GM12892 (cell line): ENCODE measurements around the gene SF3B2.
A peak's percentile ranks its signal among the peaks of the same experiment; 100 is the strongest.
"Not testable (repeated sequence)": the region's sequence is repeated elsewhere in the genome, so short reads cannot be mapped to it uniquely, and the experiment has no call there.

Source experiments
- DNase-seq: peaks from one replicate; pipeline ENCODE4 v3.0.0; 2011; ENCODE audit not compliant: insufficient read length
- FAIRE-seq: peaks from 2 replicates; lab custom pipeline; 2011; peaks lifted over from hg19 to GRCh38; lab: Jason Lieb, UNC
- POLR2A ChIP-seq: IDR thresholded peaks from 2 replicates; pipeline ENCODE4 v1.6.1; 2011; ENCODE audit warnings: low read depth, low read length, control low read depth
- POLR2AphosphoS5 ChIP-seq: IDR thresholded peaks from 2 replicates; pipeline ENCODE4 v1.6.1; 2011; ENCODE audit warnings: low read depth, low read length, control low read depth
- TAF1 ChIP-seq: IDR thresholded peaks from 2 replicates; pipeline ENCODE4 v1.6.1; 2011; ENCODE audit warnings: low read depth, mild to moderate bottlenecking, control low read depth, low read length, borderline replicate concordance

The SF3B2 gene

GRCh38 chr11:66111158-66111557 lies 59.0 kb downstream of the SF3B2 start:
- no peak for DNase-seq

GRCh38 chr11:66112041-66112491 lies 59.9 kb downstream of the SF3B2 start:
- peak; percentile 81 for FAIRE-seq
- DNase-seq = no peak
- TF ChIP-seq POLR2AphosphoS5 = no peak
- TF ChIP-seq POLR2A = no peak
- no peak for TF ChIP-seq TAF1

More at GRCh38 chr11:66111158-66111557, 59.0 kb downstream of the SF3B2 start:
- TF ChIP-seq POLR2A = no peak
- TF ChIP-seq POLR2AphosphoS5 = no peak
- FAIRE-seq = peak; percentile 51

DNA sequence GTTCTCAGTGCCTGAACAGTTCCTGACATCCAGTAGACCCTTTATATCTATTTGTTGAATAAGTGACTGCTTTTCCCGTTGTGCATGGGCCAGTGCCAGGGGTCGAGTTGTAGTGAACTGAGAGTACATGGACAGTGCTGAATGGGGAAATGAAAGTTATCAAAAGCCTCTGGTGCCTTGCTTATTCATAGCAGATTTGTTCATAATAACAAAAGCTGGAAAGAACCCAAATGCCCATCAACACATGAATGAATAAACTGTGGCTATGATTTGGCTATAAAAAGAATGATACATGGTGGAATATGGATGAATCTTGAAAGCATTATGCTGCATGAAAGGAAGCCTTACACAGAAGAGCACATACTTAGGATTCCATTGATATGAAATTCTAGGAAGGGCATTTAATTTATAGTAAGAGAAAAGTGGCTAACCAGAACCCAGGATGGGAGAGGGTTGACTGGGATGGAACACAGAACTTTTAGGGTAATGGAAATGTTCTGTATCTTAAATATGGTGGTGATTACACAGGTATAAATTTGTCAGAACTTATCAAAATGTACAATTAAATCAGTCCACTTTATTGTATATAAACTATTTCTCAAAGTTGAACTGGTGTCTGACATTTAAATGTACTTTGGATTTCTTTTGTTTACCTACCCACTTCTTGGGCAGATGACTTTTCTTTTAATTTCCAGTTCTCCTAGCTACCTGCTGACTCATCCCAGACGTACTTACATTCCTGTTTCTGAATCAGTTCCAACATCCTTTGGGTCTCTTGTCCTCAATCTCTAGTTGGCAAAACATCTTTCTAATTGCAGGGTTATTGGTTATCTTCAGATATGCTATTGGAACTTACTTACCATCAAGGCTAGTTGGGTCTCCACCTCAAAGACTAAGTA lies 60.7 kb downstream of the SF3B2 start:
- no peak for DNase-seq
- peak; percentile 44 for FAIRE-seq
- TF ChIP-seq POLR2A (no peak), POLR2AphosphoS5 (no peak), TAF1 (no peak)

DNA sequence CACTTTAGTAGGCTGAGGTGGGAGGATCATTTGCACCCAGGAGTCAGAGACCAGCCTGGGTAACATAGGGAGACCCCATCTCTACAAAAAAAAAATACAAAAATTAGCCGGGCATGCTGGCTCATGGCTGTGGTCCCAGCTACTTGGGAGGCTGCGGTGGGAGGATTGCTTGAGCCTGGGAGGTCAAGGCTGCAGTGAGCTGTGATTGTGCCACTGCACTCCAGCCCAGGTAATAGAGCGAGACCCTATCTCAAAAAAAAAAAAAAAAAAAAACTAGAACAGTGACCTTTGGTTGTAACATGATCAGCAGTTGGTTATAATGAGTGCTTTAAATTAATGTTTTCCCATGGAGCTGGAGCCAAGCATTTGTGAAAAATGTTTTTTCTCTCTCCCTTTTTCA lies 62.8 kb downstream of the SF3B2 start:
- not testable (repeated sequence) for FAIRE-seq, DNase-seq

DNA sequence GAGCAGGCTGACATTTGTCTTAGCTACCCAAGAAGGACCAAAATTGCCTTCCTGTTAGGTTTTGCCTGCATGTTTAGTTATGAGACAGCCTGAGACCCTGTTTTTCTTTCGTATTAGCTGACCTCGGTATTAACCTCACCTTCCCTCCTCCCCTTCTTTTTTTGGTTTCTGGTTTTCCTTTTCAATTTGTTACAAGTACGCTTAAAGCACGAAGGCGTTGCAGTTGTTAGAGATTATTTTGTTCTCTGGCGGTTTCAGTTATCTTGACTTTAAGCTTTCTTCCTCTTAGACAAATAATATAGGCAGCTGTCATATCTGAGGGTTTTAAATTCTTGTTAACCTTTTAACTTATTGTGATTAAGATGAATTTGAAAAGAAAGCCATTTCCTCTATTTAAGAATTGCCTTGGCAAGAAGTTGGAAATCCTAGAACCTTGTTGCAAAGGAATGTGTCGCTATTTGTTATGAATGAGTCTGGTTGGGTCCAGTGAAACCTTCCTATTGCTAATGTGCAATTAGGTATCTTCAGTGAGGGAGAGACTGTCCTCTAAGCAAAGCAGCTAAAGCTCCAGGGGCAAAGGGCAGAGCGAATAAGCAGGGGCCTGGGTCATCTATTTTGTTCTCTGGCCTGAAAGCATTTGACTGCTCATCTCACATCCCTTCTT lies 63.6 kb downstream of the SF3B2 start:
- TF ChIP-seq POLR2AphosphoS5 (no peak), TAF1 (no peak), POLR2A (no peak)
- DNase-seq = no peak
- peak; percentile 93 for FAIRE-seq

DNA sequence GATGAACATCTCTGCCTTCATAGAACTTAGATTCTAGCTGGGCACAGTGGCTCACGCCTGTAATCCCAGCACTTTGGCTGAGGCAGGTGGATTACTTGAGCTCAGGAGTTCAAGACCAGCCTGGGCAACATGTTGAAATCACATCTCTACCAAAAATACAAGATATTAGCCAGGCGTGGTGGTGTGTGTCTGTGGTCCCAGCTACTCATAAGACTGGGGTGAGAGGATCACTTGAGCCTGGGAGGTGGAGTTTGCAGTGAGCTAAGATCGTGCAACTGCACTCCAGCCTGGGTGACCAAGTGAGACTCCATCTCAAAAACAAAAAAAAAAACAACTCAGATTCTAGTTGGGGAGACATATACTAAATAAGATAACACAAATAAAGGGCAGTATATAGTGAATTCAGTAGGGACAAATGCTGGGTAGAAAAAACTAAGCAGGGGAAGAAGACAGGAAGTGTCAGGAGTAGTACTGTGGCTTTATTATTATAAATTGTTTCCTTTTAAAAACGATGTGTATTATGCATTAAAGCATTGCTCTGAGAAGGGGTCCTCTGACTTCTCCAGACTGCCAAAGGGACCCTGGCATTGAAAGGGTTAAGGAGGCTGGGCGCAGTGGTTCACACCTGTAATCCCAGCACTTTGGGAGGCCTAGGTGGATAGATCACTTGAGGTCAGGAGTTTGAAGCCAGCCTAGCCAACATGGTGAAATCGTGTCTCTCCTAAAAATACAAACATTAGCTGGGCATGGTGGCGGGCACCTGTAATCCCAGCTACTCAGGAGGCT lies 64.6 kb downstream of the SF3B2 start:
- no peak for TF ChIP-seq TAF1
- no peak for TF ChIP-seq POLR2AphosphoS5
- TF ChIP-seq POLR2A = no peak
- DNase-seq (no peak), FAIRE-seq (no peak)

DNA sequence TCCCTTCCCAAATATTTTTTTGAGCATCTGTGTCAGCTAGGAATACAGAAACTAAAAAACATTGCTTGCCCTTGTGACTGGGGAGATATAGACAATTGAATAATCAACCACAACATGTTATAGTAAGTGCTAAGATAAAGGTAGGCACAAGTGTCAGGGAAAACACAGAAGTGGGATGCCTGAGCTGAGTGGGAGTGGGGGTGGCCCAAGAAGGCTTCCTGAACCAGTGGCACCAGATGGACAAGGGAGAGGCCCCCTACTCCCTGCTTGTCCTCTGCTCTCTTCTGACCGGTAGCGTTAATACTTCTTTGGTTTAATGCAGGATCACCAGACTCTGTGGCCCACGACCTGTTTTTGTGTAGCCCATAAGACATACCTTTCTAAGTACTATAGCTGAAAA lies 66.7 kb downstream of the SF3B2 start:
- FAIRE-seq = no peak
- TF ChIP-seq POLR2AphosphoS5 (no peak), TAF1 (no peak), POLR2A (no peak)

More for the DNA sequence above, 66.7 kb downstream of the SF3B2 start:
- no peak for DNase-seq
